Esophagus squamous epithelium (tissue), 4 donors: ENCODE measurements around the gene EBF4.

Experiments
- POLR2A ChIP-seq, 4 donors: fragments of 450-650 bp; IDR thresholded peaks; one replicate each; pipeline ENCODE4 v1.6.1; 2017; ENCODE audit warnings: antibody characterized with exemption in 4 of 4, mild to moderate bottlenecking in 4 of 4, moderate library complexity in 3 of 4
- TF ChIP-seq, protein P1 (sequence below), 6 experiments: fragments of 450-650 bp in 4 of 6; fragments of 200-600 bp in 2 of 6; sonication (generic) in 2 of 6; IDR thresholded peaks; one replicate each; pipeline ENCODE4 v1.5.1; 2016 to 2019; ENCODE audit warnings: antibody characterized with exemption in 6 of 6, mild to moderate bottlenecking in 4 of 6, moderate library complexity in 4 of 6

DNA sequence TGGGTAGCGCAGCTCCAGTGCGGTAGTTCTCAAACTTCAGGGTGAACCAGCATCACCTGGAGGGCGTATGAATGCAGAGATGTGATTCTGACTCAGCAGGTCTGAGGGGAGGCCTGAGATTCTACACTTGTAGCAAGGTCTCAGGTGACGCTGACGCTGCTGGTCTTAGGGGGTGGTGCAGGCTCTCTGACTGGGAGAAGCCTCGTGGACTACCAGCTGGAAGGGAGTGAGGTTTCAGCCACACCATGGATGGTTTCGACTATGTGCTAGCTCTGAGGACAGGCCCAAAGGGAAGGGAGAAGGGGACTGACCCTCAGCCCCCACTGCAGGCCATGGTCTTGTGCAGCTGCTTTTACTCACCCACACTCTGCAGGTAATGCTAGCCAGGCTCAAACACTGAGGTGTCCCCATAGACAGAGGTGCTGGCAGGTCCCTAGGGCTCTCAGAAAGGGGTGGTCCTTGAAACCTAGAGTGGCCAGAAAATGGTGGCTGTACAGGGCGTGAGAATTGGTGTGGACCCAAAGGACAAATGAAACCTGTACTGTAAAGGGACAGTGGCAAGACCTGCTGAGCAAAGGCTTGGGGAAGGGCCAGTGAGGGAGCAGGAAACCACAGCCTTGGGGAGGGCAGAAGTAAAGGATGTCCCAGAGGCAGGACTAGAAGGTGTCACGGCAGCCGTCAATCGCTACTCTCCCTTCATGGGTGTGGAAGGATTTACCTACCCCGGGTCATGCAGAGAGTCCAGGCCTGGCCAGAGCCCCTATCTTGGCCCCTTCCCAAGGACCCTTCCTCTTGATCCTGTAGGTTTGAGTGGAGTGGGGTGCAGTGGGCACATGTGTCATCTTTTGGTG is 52.7 kb downstream of the EBF4 start:
- TF ChIP-seq, protein P1, sequence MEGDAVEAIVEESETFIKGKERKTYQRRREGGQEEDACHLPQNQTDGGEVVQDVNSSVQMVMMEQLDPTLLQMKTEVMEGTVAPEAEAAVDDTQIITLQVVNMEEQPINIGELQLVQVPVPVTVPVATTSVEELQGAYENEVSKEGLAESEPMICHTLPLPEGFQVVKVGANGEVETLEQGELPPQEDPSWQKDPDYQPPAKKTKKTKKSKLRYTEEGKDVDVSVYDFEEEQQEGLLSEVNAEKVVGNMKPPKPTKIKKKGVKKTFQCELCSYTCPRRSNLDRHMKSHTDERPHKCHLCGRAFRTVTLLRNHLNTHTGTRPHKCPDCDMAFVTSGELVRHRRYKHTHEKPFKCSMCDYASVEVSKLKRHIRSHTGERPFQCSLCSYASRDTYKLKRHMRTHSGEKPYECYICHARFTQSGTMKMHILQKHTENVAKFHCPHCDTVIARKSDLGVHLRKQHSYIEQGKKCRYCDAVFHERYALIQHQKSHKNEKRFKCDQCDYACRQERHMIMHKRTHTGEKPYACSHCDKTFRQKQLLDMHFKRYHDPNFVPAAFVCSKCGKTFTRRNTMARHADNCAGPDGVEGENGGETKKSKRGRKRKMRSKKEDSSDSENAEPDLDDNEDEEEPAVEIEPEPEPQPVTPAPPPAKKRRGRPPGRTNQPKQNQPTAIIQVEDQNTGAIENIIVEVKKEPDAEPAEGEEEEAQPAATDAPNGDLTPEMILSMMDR (IDR thresholded peaks at IDR 0.05): no peak
- no peak for TF ChIP-seq POLR2A (IDR thresholded peaks at IDR 0.05)
